GM19025 (cell line): Measurements from ENCODE around the gene TPM2.

Source experiments
- ATAC-seq: cut with Tn5 transposase; IDR thresholded peaks from one replicate; pipeline ENCODE4 v1.9.1; 2021; ENCODE audit warnings: mild to moderate bottlenecking, low read depth, moderate library complexity; ENCODE audit not compliant: unreplicated experiment

Gene TPM2

GRCh38 chr9:35697486-35697885 is 7.8 kb upstream of the TPM2 start:
- ATAC-seq, result no peak

- ATAC-seq, result peak; percentile 70
Measured at GRCh38 chr9:35696520-35697215, 6.9 kb upstream of the TPM2 start.

- no peak for ATAC-seq
Measured at GRCh38 chr9:35695943-35696401, 6.2 kb upstream of the TPM2 start.

- no peak for ATAC-seq
Measured at GRCh38 chr9:35691757-35692301, 2.1 kb upstream of the TPM2 start.

- ATAC-seq, result no peak
Measured at GRCh38 chr9:35691334-35691650, 1.6 kb upstream of the TPM2 start.

- no peak for ATAC-seq
Measured at GRCh38 chr9:35690614-35691333, 1.0 kb upstream of the TPM2 start.

GRCh38 chr9:35690294-35690613 is 529 bp upstream of the TPM2 start:
- ATAC-seq, result no peak

GRCh38 chr9:35688558-35689541 is 875 bp downstream of the TPM2 start:
- no peak for ATAC-seq

- no peak for ATAC-seq
Measured at GRCh38 chr9:35687972-35688557, 1.7 kb downstream of the TPM2 start.

- ATAC-seq, result no peak
Measured at GRCh38 chr9:35687306-35687705, 2.4 kb downstream of the TPM2 start.

GRCh38 chr9:35686222-35687203 is 3.2 kb downstream of the TPM2 start:
- no peak for ATAC-seq

GRCh38 chr9:35685506-35685905 is 4.2 kb downstream of the TPM2 start:
- ATAC-seq, result no peak

GRCh38 chr9:35684921-35685320 is 4.8 kb downstream of the TPM2 start:
- no peak for ATAC-seq

GRCh38 chr9:35683323-35683722 is 6.4 kb downstream of the TPM2 start:
- ATAC-seq, result no peak

- ATAC-seq, result no peak
Measured at GRCh38 chr9:35682520-35683315, 7.0 kb downstream of the TPM2 start.

- no peak for ATAC-seq
Measured at GRCh38 chr9:35682051-35682450, 7.7 kb downstream of the TPM2 start.

- ATAC-seq, result no peak
Measured at GRCh38 chr9:35681341-35682002, 8.3 kb downstream of the TPM2 start.
